WTC11 (cell line): Measurements from ENCODE around the gene NGB. TPM values are rescaled to one million over a fixed set of nuclear protein-coding genes. Genes with fewer than 3 reads are reported as not detected.

Experiments used
- ARID4B ChIP-seq: sonication (generic); formaldehyde crosslinking; IDR thresholded peaks from 2 replicates; pipeline ENCODE4 v1.8.0; 2023; ENCODE audit warnings: missing genetic modification reagents, mild to moderate bottlenecking, borderline replicate concordance
- ATF1 ChIP-seq: sonication (generic); formaldehyde crosslinking; IDR thresholded peaks from 2 replicates; pipeline ENCODE4 v1.8.1; 2023; ENCODE audit warnings: mild to moderate bottlenecking, moderate library complexity, missing genetic modification reagents
- CTCF ChIP-seq: fragments of 200-600 bp; IDR thresholded peaks from 2 replicates; pipeline ENCODE4 v1.8.0; 2022; ENCODE audit warnings: antibody characterized with exemption
- E2F5 ChIP-seq: sonication (generic); formaldehyde crosslinking; IDR thresholded peaks from 2 replicates; pipeline ENCODE4 v1.8.1; 2022; ENCODE audit warnings: mild to moderate bottlenecking, moderate library complexity, missing genetic modification reagents
- ELF4 ChIP-seq: sonication (generic); formaldehyde crosslinking; IDR thresholded peaks from 2 replicates; pipeline ENCODE4 v1.8.1; 2022; ENCODE audit warnings: low read depth, mild to moderate bottlenecking, moderate library complexity, missing genetic modification reagents
- FOXP4 ChIP-seq: sonication (generic); formaldehyde crosslinking; IDR thresholded peaks from 2 replicates; pipeline ENCODE4 v1.8.0; 2022; ENCODE audit warnings: mild to moderate bottlenecking, missing genetic modification reagents
- IRF2 ChIP-seq: sonication (generic); formaldehyde crosslinking; IDR thresholded peaks from 2 replicates; pipeline ENCODE4 v1.8.0; 2022; ENCODE audit warnings: low read depth, missing genetic modification reagents, borderline replicate concordance
- NFYB ChIP-seq: sonication (generic); formaldehyde crosslinking; conservative IDR thresholded peaks from 2 replicates; pipeline ENCODE4 v1.8.0; 2022; ENCODE audit warnings: low read depth, missing genetic modification reagents
- NR2C2 ChIP-seq: sonication (generic); formaldehyde crosslinking; IDR thresholded peaks from 2 replicates; pipeline ENCODE4 v1.8.0; 2022; ENCODE audit warnings: mild to moderate bottlenecking, missing genetic modification reagents
- PRDM15 ChIP-seq: sonication (generic); formaldehyde crosslinking; IDR thresholded peaks from 2 replicates; pipeline ENCODE4 v1.8.0; 2022; ENCODE audit warnings: missing genetic modification reagents
- PRRX2 ChIP-seq: fragments of 250-450 bp; sonication (Bioruptor Pico); IDR thresholded peaks from 2 replicates; pipeline ENCODE4 v1.8.0; 2021; ENCODE audit warnings: mild to moderate bottlenecking
- RELA ChIP-seq: sonication (generic); formaldehyde crosslinking; IDR thresholded peaks from 2 replicates; pipeline ENCODE4 v1.8.1; 2022; ENCODE audit warnings: missing genetic modification reagents, mild to moderate bottlenecking, borderline replicate concordance
- RORB ChIP-seq: fragments of 250-450 bp; sonication (Bioruptor Pico); IDR thresholded peaks from 2 replicates; pipeline ENCODE4 v1.9.0; 2021; ENCODE audit warnings: mild to moderate bottlenecking
- TCF7 ChIP-seq: sonication (generic); formaldehyde crosslinking; IDR thresholded peaks from 2 replicates; pipeline ENCODE4 v1.8.0; 2022; ENCODE audit warnings: mild to moderate bottlenecking, low read depth, missing genetic modification reagents, moderate library complexity
- TEAD1 ChIP-seq: sonication (generic); formaldehyde crosslinking; IDR thresholded peaks from 2 replicates; pipeline ENCODE4 v1.8.0; 2022; ENCODE audit warnings: mild to moderate bottlenecking, missing genetic modification reagents
- TEAD4 ChIP-seq: sonication (generic); formaldehyde crosslinking; IDR thresholded peaks from 2 replicates; pipeline ENCODE4 v1.8.0; 2022; ENCODE audit warnings: mild to moderate bottlenecking, missing genetic modification reagents
- ZNF121 ChIP-seq: sonication (generic); formaldehyde crosslinking; IDR thresholded peaks from 2 replicates; pipeline ENCODE4 v1.8.0; 2023; ENCODE audit warnings: missing genetic modification reagents
- ZNF671 ChIP-seq: fragments of 250-450 bp; sonication (Bioruptor Pico); IDR thresholded peaks from 2 replicates; pipeline ENCODE4 v1.8.0; 2021; ENCODE audit warnings: mild to moderate bottlenecking
- total RNA-seq: library from RNA; stranded (reverse); gene quantifications from 3 replicates; pipeline ENCODE4 v1.2.3, GENCODE V29; 2021
- TF ChIP-seq, protein P1 (sequence below): sonication (generic); formaldehyde crosslinking; IDR thresholded peaks from 2 replicates; pipeline ENCODE4 v1.8.1; 2022; ENCODE audit warnings: low read depth, mild to moderate bottlenecking, moderate library complexity, missing genetic modification reagents, borderline replicate concordance
- TF ChIP-seq, protein P2 (sequence below): sonication (generic); formaldehyde crosslinking; conservative IDR thresholded peaks from 2 replicates; pipeline ENCODE4 v1.8.1; 2022; ENCODE audit warnings: mild to moderate bottlenecking, missing genetic modification reagents
- TF ChIP-seq, protein P3 (sequence below): sonication (generic); formaldehyde crosslinking; IDR thresholded peaks from 2 replicates; pipeline ENCODE4 v1.8.1; 2023; ENCODE audit warnings: mild to moderate bottlenecking, missing genetic modification reagents, moderate library complexity
- TF ChIP-seq, protein P4 (sequence below): sonication (generic); formaldehyde crosslinking; IDR thresholded peaks from 2 replicates; pipeline ENCODE4 v1.8.1; 2022; ENCODE audit warnings: low read depth, missing genetic modification reagents, borderline replicate concordance

Gene NGB
- total RNA-seq, 1 experiment from 2014 or later, result 0.33 TPM

GRCh38 chr14:77320238-77320935 is 49.4 kb upstream of the NGB start, which contains the start of gene POMT2 (continued):
- TF ChIP-seq, protein P1, sequence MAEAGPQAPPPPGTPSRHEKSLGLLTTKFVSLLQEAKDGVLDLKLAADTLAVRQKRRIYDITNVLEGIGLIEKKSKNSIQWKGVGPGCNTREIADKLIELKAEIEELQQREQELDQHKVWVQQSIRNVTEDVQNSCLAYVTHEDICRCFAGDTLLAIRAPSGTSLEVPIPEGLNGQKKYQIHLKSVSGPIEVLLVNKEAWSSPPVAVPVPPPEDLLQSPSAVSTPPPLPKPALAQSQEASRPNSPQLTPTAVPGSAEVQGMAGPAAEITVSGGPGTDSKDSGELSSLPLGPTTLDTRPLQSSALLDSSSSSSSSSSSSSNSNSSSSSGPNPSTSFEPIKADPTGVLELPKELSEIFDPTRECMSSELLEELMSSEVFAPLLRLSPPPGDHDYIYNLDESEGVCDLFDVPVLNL (CRISPR knock-in tag), result no peak
- TF ChIP-seq NR2C2 (CRISPR knock-in tag) (no peak), ELF4 (CRISPR knock-in tag) (no peak), PRDM15 (peak; percentile 63), NFYB (peak; percentile 77), RORB (CRISPR knock-in tag) (no peak), E2F5 (no peak), ARID4B (CRISPR knock-in tag) (peak; percentile 91; the same call in 1 of the 2 replicates), CTCF (no peak), FOXP4 (CRISPR knock-in tag) (peak; percentile 64; the same call in 1 of the 2 replicates), ZNF671 (CRISPR knock-in tag) (no peak), PRRX2 (no peak), TCF7 (CRISPR knock-in tag) (no peak), IRF2 (no peak), TEAD1 (CRISPR knock-in tag) (no peak), RELA (CRISPR knock-in tag) (peak; percentile 51; the same call in 1 of the 2 replicates), ATF1 (CRISPR knock-in tag) (no peak), TEAD4 (no peak), ZNF121 (CRISPR knock-in tag) (no peak)
- TF ChIP-seq, protein P2, sequence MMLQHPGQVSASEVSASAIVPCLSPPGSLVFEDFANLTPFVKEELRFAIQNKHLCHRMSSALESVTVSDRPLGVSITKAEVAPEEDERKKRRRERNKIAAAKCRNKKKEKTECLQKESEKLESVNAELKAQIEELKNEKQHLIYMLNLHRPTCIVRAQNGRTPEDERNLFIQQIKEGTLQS (CRISPR knock-in tag), result no peak
- TF ChIP-seq, protein P3, sequence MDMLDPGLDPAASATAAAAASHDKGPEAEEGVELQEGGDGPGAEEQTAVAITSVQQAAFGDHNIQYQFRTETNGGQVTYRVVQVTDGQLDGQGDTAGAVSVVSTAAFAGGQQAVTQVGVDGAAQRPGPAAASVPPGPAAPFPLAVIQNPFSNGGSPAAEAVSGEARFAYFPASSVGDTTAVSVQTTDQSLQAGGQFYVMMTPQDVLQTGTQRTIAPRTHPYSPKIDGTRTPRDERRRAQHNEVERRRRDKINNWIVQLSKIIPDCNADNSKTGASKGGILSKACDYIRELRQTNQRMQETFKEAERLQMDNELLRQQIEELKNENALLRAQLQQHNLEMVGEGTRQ (CRISPR knock-in tag), result no peak
- TF ChIP-seq, protein P4, sequence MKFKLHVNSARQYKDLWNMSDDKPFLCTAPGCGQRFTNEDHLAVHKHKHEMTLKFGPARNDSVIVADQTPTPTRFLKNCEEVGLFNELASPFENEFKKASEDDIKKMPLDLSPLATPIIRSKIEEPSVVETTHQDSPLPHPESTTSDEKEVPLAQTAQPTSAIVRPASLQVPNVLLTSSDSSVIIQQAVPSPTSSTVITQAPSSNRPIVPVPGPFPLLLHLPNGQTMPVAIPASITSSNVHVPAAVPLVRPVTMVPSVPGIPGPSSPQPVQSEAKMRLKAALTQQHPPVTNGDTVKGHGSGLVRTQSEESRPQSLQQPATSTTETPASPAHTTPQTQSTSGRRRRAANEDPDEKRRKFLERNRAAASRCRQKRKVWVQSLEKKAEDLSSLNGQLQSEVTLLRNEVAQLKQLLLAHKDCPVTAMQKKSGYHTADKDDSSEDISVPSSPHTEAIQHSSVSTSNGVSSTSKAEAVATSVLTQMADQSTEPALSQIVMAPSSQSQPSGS (CRISPR knock-in tag), result no peak
